IPS DF 6.9 (cell line): Measurements from ENCODE around the gene TK2.

Source experiments
- DNase-seq: peaks from one replicate; pipeline ENCODE4 v3.0.0-alpha.2; 2013; ENCODE audit warnings: low read depth, low spot score
- H3K27ac ChIP-seq: one replicate; pipeline ENCODE4 v1.5.1; 2013; ENCODE audit warnings: low read length, control low read depth
- H3K27me3 ChIP-seq: 2 replicates; pipeline ENCODE4 v1.6.1; 2013; ENCODE audit warnings: mild to moderate bottlenecking, low read length; ENCODE audit not compliant: control insufficient read depth, insufficient read depth
- H3K36me3 ChIP-seq: 2 replicates; pipeline ENCODE4 v1.6.1; 2013; ENCODE audit warnings: low read length; ENCODE audit not compliant: control insufficient read depth, insufficient read depth
- H3K4me1 ChIP-seq: 2 replicates; pipeline ENCODE4 v1.6.1; 2013; ENCODE audit warnings: low read length; ENCODE audit not compliant: control insufficient read depth, insufficient read depth
- H3K4me3 ChIP-seq: 2 replicates; pipeline ENCODE4 v1.5.1; 2013; ENCODE audit warnings: mild to moderate bottlenecking, low read length
- H3K9me3 ChIP-seq: 2 replicates; pipeline ENCODE4 v1.6.1; 2013; ENCODE audit warnings: low read length, inconsistent platforms; ENCODE audit not compliant: control insufficient read depth, insufficient read depth
- WGBS: extraction: QIAGEN DNeasy Blood & Tissue Kit; methylation state at CpG from one replicate; pipeline ENCODE4 v1.1.7; 2013; ENCODE audit warnings: mixed read lengths, missing lambda C conversion rate; ENCODE audit not compliant: insufficient read length, insufficient coverage; 5-methylcytosine and 5-hydroxymethylcytosine counted together

Gene TK2

GRCh38 chr16:66560107-66560506 is 10.2 kb upstream of the TK2 start:
- WGBS = no CpG with 5 or more reads among the region's 1 CpG
- H3K36me3 ChIP-seq = no peaks in the 10 kb centered on the region
- no peaks in the 10 kb centered on the region for H3K27me3 ChIP-seq
- no peaks in the 10 kb centered on the region for H3K4me1 ChIP-seq
- no peak for DNase-seq
- no peak overlapping the region for H3K27ac ChIP-seq
- no peak overlapping the region for H3K4me3 ChIP-seq
- no peaks in the 10 kb centered on the region for H3K9me3 ChIP-seq

- H3K4me1 ChIP-seq = 0 out of 2 replicates have a peak, but pooled peaks cover 2% of the 10 kb centered on the region
- H3K9me3 ChIP-seq = no peaks in the 10 kb centered on the region
- no peak overlapping the region for H3K4me3 ChIP-seq
- H3K27me3 ChIP-seq = no peaks in the 10 kb centered on the region; the same call in 1 of the 2 replicates
- H3K36me3 ChIP-seq = no peaks in the 10 kb centered on the region
- no peak overlapping the region for H3K27ac ChIP-seq
- DNase-seq = no peak
- 100% methylated on average over 3 of the region's 6 CpGs for WGBS
Observed at GRCh38 chr16:66554495-66554894, 4.6 kb upstream of the TK2 start.

- WGBS = no CpG with 5 or more reads among the region's 3 CpGs
- Histone ChIP-seq H3K36me3 (no peaks in the 10 kb centered on the region), H3K27ac (no peak overlapping the region), H3K4me1 (0 out of 2 replicates have a peak, but pooled peaks cover 2% of the 10 kb centered on the region), H3K4me3 (no peak overlapping the region), H3K9me3 (no peaks in the 10 kb centered on the region), H3K27me3 (no peaks in the 10 kb centered on the region; the same call in 1 of the 2 replicates)
- no peak for DNase-seq
Observed at GRCh38 chr16:66554021-66554420, 4.1 kb upstream of the TK2 start.

DNA sequence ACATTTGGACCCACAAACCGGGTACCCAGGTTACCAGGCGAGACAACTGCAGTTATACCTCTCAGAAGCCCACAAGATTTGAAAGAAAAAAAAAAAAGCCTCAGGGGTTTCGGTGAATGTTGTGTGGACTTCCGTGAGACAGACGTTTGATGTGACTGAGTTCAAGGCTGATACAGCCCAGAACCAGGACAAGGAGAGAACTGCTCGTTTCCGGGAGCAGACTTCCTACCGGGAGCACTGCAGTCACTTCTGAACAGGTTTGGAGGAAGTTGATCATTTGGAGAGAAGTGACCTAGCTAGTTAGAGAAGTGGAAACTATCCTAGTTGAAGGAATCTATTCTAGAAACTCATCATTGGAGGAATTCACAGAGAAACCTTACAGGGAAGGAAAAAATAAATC is 3.3 kb upstream of the TK2 start:
- H3K36me3 ChIP-seq = no peaks in the 10 kb centered on the region
- H3K4me3 ChIP-seq = no peak overlapping the region
- 0 out of 2 replicates have a peak, but pooled peaks cover 2% of the 10 kb centered on the region for H3K4me1 ChIP-seq
- no peak overlapping the region for H3K27ac ChIP-seq
- DNase-seq = no peak
- no peaks in the 10 kb centered on the region for H3K9me3 ChIP-seq
- no peaks in the 10 kb centered on the region; the same call in 1 of the 2 replicates for H3K27me3 ChIP-seq
- WGBS = no CpG with 5 or more reads among the region's 8 CpGs

- no peaks in the 10 kb centered on the region; the same call in 1 of the 2 replicates for H3K27me3 ChIP-seq
- H3K9me3 ChIP-seq = no peaks in the 10 kb centered on the region
- H3K4me3 ChIP-seq = peak within 1 kb of the TSS; percentile 33; the same call in 1 of the 2 replicates
- WGBS = no CpG with 5 or more reads among the region's 63 CpGs
- H3K4me1 ChIP-seq = 0 out of 2 replicates have a peak, but pooled peaks cover 2% of the 10 kb centered on the region
- no peaks in the 10 kb centered on the region for H3K36me3 ChIP-seq
- peak; percentile 60 for DNase-seq
- no peak within 1 kb of the TSS for H3K27ac ChIP-seq
Observed at GRCh38 chr16:66552286-66553177, 2.6 kb upstream of the TK2 start, which contains the start of gene CKLF. Gene CKLF, plus strand, starts transcription at chr16:66552576. Its CDS starts 140 bp downstream, at chr16:66552716.

- Histone ChIP-seq H3K36me3 (no peaks in the 10 kb centered on the region), H3K9me3 (no peaks in the 10 kb centered on the region), H3K4me3 (peak overlapping the region; percentile 29; the same call in 1 of the 2 replicates), H3K4me1 (0 out of 2 replicates have a peak, but pooled peaks cover 2% of the 10 kb centered on the region), H3K27me3 (no peaks in the 10 kb centered on the region; the same call in 1 of the 2 replicates), H3K27ac (no peak overlapping the region)
- no peak for DNase-seq
- WGBS = no CpG with 5 or more reads among the region's 8 CpGs
Observed at GRCh38 chr16:66551788-66552285, 1.9 kb upstream of the TK2 start.

- H3K27me3 ChIP-seq = no peaks in the 10 kb centered on the region; the same call in 1 of the 2 replicates
- no peak for DNase-seq
- 0 out of 2 replicates have a peak, but pooled peaks cover 2% of the 10 kb centered on the region for H3K4me1 ChIP-seq
- no peak overlapping the region for H3K4me3 ChIP-seq
- no peaks in the 10 kb centered on the region for H3K9me3 ChIP-seq
- no peak overlapping the region for H3K27ac ChIP-seq
- no peaks in the 10 kb centered on the region for H3K36me3 ChIP-seq
- WGBS = no CpG with 5 or more reads among the region's 6 CpGs
Observed at GRCh38 chr16:66551348-66551759, 1.4 kb upstream of the TK2 start.

GRCh38 chr16:66548868-66549267 is 1.1 kb downstream of the TK2 start:
- Histone ChIP-seq H3K4me1 (0 out of 2 replicates have a peak, but pooled peaks cover 2% of the 10 kb centered on the region), H3K27ac (no peak overlapping the region), H3K36me3 (no peaks in the 10 kb centered on the region), H3K27me3 (no peaks in the 10 kb centered on the region; the same call in 1 of the 2 replicates), H3K9me3 (no peaks in the 10 kb centered on the region), H3K4me3 (no peak overlapping the region)
- no CpG with 5 or more reads among the region's 9 CpGs for WGBS
- no peak for DNase-seq

DNA sequence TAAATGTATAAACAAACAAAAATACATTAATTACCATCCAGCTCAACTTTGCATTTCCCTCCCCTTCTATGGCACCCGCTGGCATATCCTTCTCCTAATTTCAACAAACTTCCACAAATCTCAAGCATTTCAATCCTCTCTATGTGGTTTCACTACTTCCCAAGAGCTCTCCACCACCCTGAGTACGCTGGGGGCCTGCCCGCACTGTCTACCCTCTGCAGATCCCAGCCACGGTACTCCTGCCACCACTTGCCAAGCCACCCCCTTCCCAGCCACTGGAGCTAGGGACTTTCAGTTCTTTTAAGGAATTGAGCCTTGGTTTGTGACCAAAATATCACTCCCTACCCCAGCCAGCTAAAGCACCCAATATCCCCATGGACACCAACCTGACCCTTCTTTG is 1.9 kb downstream of the TK2 start:
- 0 out of 2 replicates have a peak, but pooled peaks cover 2% of the 10 kb centered on the region for H3K4me1 ChIP-seq
- H3K4me3 ChIP-seq = no peak overlapping the region
- no peak for DNase-seq
- H3K27me3 ChIP-seq = no peaks in the 10 kb centered on the region; the same call in 1 of the 2 replicates
- WGBS = no CpG with 5 or more reads among the region's 4 CpGs
- H3K9me3 ChIP-seq = no peaks in the 10 kb centered on the region
- no peaks in the 10 kb centered on the region for H3K36me3 ChIP-seq
- H3K27ac ChIP-seq = no peak overlapping the region

DNA sequence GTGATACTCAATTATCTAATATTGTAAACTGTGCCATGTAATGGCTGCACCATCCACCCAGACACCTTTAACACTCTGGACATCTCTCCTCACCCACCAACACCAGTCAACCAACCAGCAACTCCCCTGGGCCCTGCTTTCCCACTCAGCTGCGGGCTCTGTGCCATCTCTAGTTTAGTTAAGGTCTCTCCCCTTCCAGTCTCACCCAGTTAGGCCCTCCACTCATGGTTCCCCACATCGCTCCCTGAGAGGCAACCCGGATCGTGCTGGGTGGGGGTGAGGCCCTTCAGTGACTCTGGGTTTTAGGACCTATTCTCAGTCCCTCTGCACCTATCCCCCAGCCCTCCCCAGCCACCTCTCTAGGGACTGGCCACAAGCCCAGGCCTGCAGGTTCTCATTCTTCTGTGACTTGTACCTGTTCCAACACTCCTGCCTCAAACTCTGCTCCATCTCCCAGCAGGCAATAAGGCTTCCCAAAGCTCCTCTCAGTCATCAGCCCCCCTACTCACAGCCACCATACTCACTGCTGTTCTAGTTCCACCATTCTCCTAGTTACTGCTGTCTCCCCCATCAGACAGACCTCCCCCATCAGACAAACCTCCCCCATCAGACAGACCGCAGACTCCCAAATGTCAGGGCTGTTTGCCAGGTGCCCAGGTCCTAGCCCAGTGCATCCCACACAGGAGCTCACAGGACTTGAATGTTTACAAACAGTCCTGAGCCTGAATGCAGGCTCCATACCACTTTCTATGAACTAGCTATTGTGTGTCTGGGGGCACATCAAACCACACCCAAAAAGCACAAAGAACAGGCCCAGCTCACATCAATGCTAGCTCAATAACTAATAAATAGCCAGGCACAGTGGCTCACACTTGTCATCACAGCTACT is 2.6 kb downstream of the TK2 start:
- Histone ChIP-seq H3K9me3 (no peaks in the 10 kb centered on the region), H3K27me3 (no peaks in the 10 kb centered on the region), H3K4me3 (no peak overlapping the region), H3K27ac (no peak overlapping the region), H3K36me3 (no peaks in the 10 kb centered on the region), H3K4me1 (peaks cover 1% of the 10 kb centered on the region; the same call in 1 of the 2 replicates)
- DNase-seq = no peak
- WGBS = no CpG with 5 or more reads among the region's 5 CpGs
